HepG2 (cell line): ENCODE data around the gene MTHFD1L. TPM values are rescaled to one million over a fixed set of nuclear protein-coding genes. Genes with fewer than 3 reads are reported as not detected.

Experiments used
- ATF7-NPFF ChIP-seq: sonication (generic); formaldehyde crosslinking; IDR thresholded peaks from 2 replicates; pipeline ENCODE4 v1.8.1; 2023; ENCODE audit warnings: mild to moderate bottlenecking, low read depth, missing genetic modification reagents, moderate library complexity
- ELF3 ChIP-seq: IDR thresholded peaks from 2 replicates; pipeline ENCODE4 v1.6.1; 2016; ENCODE audit warnings: missing genetic modification reagents, missing compliant biosample characterization
- GATAD2A ChIP-seq: IDR thresholded peaks from 2 replicates; pipeline ENCODE4 v1.6.1; 2016
- NCOA5 ChIP-seq: sonication (generic); formaldehyde crosslinking; IDR thresholded peaks from 2 replicates; pipeline ENCODE4 v1.4.0; 2020; ENCODE audit warnings: missing genetic modification reagents
- NFATC3 ChIP-seq: sonication (generic); formaldehyde crosslinking; IDR thresholded peaks from 2 replicates; pipeline ENCODE4 v1.5.1; 2020; ENCODE audit warnings: mild to moderate bottlenecking, missing genetic modification reagents
- NFYB ChIP-seq: sonication (generic); formaldehyde crosslinking; IDR thresholded peaks from 2 replicates; pipeline ENCODE4 v1.4.0; 2020; ENCODE audit warnings: missing genetic modification reagents
- REL ChIP-seq: sonication (generic); formaldehyde crosslinking; conservative IDR thresholded peaks from 2 replicates; pipeline ENCODE4 v1.8.0; 2022; ENCODE audit warnings: mild to moderate bottlenecking, missing genetic modification reagents, moderate library complexity
- RFXANK ChIP-seq: IDR thresholded peaks from 2 replicates; pipeline ENCODE4 v1.6.1; 2016
- SAP130 ChIP-seq: IDR thresholded peaks from 2 replicates; pipeline ENCODE4 v1.6.1; 2016; ENCODE audit warnings: low read depth
- SKI ChIP-seq: fragments of 450-650 bp; IDR thresholded peaks from one replicate; pipeline ENCODE4 v1.6.1; 2018; ENCODE audit warnings: mild to moderate bottlenecking; ENCODE audit not compliant: partially characterized antibody
- ZMYM3 ChIP-seq: sonication (generic); formaldehyde crosslinking; IDR thresholded peaks from 2 replicates; pipeline ENCODE4 v1.5.1; 2020; ENCODE audit warnings: mild to moderate bottlenecking, missing genetic modification reagents
- ZNF207 ChIP-seq: fragments of 450-650 bp; IDR thresholded peaks from 2 replicates; pipeline ENCODE4 v1.6.1; 2016; ENCODE audit warnings: antibody characterized with exemption, borderline replicate concordance
- ZNF510 ChIP-seq: sonication (generic); formaldehyde crosslinking; IDR thresholded peaks from 2 replicates; pipeline ENCODE4 v1.4.0; 2020; ENCODE audit warnings: low read depth, mild to moderate bottlenecking, missing genetic modification reagents
- ZNF615 ChIP-seq: sonication (generic); formaldehyde crosslinking; IDR thresholded peaks from 2 replicates; pipeline ENCODE4 v1.5.0; 2020; ENCODE audit warnings: mild to moderate bottlenecking, missing genetic modification reagents, borderline replicate concordance
- ZNF660 ChIP-seq: sonication (generic); formaldehyde crosslinking; IDR thresholded peaks from 2 replicates; pipeline ENCODE4 v1.5.1; 2020; ENCODE audit warnings: mild to moderate bottlenecking, low read depth, missing genetic modification reagents, borderline replicate concordance
- ZNF891 ChIP-seq: sonication (generic); formaldehyde crosslinking; IDR thresholded peaks from 2 replicates; pipeline ENCODE4 v1.5.0; 2020; ENCODE audit warnings: mild to moderate bottlenecking, missing genetic modification reagents
- polyA plus RNA-seq, 8 experiments: library from polyadenylated mRNA; depleted of rRNA in 3 of 8; stranded (reverse) in 7 of 8; unstranded in 1 of 8; fragments of >200 nt; fragmentation: Illumina TruSeq in 4 of 8; extraction: Trizol in 4 of 8; gene quantifications; 2 replicates each; pipeline versions ENCODE4 v1.2.1 to v1.2.3, GENCODE V29; 2011 to 2016; ENCODE audit warnings: low read depth in 4 of 8, missing spikeins in 1 of 8, mixed read lengths in 1 of 8; ENCODE audit not compliant: insufficient read depth in 1 of 8
- total RNA-seq, 5 experiments: library from RNA; depleted of rRNA; stranded (reverse); fragments of >200 nt; fragmentation: Illumina TruSeq; extraction: Trizol; gene quantifications; 2 replicates each; pipeline ENCODE4 v1.2.3, GENCODE V29; 2016; ENCODE audit warnings: low read depth in 1 of 5
- TF ChIP-seq, protein P1 (sequence below): fragments of 450-650 bp; IDR thresholded peaks from 2 replicates; pipeline ENCODE4 v1.6.1; 2017
- TF ChIP-seq, protein P2 (sequence below): sonication (generic); formaldehyde crosslinking; IDR thresholded peaks from 2 replicates; pipeline ENCODE4 v1.4.0; 2020; ENCODE audit warnings: missing genetic modification reagents
- TF ChIP-seq, protein P3 (sequence below): IDR thresholded peaks from 2 replicates; pipeline ENCODE4 v1.6.1; 2016; ENCODE audit warnings: missing compliant biosample characterization, missing genetic modification reagents, borderline replicate concordance
- TF ChIP-seq, protein P4 (sequence below): sonication (generic); formaldehyde crosslinking; IDR thresholded peaks from 2 replicates; pipeline ENCODE4 v1.4.0; 2020; ENCODE audit warnings: mild to moderate bottlenecking, missing genetic modification reagents
- TF ChIP-seq, protein P5 (sequence below): IDR thresholded peaks from 2 replicates; pipeline ENCODE4 v1.6.1; 2016; ENCODE audit warnings: low read depth, control low read depth

MTHFD1L gene
- total and polyA plus RNA-seq, 2 of the 13 experiments (the other 11 are each of a cell fraction or from before 2014, with no cell fraction given) = 24.0 to 39.6 TPM

DNA sequence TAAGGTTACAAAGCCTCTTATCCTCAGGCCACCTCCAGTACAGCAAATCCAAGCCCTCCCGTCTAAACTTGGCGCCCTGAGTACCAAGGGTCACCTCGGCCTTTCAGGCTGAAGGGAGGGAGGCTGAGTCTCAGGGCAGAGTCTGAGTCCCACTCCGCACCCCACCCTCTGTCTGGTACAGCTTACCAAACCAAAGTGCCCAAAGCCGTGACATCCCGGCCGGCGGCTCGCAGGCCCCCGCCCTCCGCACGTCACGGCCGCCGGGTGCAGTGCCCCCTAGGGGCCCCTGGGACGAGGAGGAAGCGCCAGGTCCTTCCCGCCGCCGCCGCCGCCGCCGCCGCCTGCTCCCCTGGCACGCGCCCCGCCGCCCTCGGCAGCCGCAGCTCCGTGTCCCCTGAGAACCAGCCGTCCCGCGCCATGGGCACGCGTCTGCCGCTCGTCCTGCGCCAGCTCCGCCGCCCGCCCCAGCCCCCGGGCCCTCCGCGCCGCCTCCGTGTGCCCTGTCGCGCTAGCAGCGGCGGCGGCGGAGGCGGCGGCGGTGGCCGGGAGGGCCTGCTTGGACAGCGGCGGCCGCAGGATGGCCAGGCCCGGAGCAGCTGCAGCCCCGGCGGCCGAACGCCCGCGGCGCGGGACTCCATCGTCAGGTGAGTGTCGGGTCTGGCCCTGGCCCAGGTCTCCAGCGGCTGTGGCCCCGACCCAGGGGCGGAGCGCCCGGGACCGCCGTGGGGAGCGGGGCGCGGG, at the start of gene MTHFD1L (continued):
- no peak for TF ChIP-seq NFYB (CRISPR knock-in tag)
- TF ChIP-seq, protein P1, sequence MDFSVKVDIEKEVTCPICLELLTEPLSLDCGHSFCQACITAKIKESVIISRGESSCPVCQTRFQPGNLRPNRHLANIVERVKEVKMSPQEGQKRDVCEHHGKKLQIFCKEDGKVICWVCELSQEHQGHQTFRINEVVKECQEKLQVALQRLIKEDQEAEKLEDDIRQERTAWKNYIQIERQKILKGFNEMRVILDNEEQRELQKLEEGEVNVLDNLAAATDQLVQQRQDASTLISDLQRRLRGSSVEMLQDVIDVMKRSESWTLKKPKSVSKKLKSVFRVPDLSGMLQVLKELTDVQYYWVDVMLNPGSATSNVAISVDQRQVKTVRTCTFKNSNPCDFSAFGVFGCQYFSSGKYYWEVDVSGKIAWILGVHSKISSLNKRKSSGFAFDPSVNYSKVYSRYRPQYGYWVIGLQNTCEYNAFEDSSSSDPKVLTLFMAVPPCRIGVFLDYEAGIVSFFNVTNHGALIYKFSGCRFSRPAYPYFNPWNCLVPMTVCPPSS = no peak
- no peak for TF ChIP-seq NCOA5 (CRISPR knock-in tag)
- TF ChIP-seq ZNF891 (CRISPR knock-in tag) = no peak
- peak; percentile 36; the same call in 1 of the 2 replicates for TF ChIP-seq ZMYM3 (CRISPR knock-in tag)
- TF ChIP-seq ELF3 (CRISPR knock-in tag) = peak; percentile 71
- TF ChIP-seq, protein P2, sequence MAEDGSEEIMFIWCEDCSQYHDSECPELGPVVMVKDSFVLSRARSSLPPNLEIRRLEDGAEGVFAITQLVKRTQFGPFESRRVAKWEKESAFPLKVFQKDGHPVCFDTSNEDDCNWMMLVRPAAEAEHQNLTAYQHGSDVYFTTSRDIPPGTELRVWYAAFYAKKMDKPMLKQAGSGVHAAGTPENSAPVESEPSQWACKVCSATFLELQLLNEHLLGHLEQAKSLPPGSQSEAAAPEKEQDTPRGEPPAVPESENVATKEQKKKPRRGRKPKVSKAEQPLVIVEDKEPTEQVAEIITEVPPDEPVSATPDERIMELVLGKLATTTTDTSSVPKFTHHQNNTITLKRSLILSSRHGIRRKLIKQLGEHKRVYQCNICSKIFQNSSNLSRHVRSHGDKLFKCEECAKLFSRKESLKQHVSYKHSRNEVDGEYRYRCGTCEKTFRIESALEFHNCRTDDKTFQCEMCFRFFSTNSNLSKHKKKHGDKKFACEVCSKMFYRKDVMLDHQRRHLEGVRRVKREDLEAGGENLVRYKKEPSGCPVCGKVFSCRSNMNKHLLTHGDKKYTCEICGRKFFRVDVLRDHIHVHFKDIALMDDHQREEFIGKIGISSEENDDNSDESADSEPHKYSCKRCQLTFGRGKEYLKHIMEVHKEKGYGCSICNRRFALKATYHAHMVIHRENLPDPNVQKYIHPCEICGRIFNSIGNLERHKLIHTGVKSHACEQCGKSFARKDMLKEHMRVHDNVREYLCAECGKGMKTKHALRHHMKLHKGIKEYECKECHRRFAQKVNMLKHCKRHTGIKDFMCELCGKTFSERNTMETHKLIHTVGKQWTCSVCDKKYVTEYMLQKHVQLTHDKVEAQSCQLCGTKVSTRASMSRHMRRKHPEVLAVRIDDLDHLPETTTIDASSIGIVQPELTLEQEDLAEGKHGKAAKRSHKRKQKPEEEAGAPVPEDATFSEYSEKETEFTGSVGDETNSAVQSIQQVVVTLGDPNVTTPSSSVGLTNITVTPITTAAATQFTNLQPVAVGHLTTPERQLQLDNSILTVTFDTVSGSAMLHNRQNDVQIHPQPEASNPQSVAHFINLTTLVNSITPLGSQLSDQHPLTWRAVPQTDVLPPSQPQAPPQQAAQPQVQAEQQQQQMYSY (CRISPR knock-in tag) = no peak
- TF ChIP-seq ATF7-NPFF (CRISPR knock-in tag) = no peak
- no peak for TF ChIP-seq RFXANK (CRISPR knock-in tag)
- peak; percentile 78 for TF ChIP-seq SAP130 (CRISPR knock-in tag)
- TF ChIP-seq ZNF510 = no peak
- no peak for TF ChIP-seq ZNF207
- TF ChIP-seq, protein P3, sequence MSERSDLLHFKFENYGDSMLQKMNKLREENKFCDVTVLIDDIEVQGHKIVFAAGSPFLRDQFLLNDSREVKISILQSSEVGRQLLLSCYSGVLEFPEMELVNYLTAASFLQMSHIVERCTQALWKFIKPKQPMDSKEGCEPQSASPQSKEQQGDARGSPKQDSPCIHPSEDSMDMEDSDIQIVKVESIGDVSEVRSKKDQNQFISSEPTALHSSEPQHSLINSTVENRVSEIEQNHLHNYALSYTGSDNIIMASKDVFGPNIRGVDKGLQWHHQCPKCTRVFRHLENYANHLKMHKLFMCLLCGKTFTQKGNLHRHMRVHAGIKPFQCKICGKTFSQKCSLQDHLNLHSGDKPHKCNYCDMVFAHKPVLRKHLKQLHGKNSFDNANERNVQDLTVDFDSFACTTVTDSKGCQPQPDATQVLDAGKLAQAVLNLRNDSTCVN (CRISPR knock-in tag) = 0 out of 2 replicates have a peak, but pooled peaks have one; percentile 22
- TF ChIP-seq REL (CRISPR knock-in tag) = no peak
- no peak for TF ChIP-seq ZNF660 (CRISPR knock-in tag)
- TF ChIP-seq, protein P4, sequence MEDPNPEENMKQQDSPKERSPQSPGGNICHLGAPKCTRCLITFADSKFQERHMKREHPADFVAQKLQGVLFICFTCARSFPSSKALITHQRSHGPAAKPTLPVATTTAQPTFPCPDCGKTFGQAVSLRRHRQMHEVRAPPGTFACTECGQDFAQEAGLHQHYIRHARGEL (CRISPR knock-in tag) = no peak
- TF ChIP-seq GATAD2A (CRISPR knock-in tag) = peak; percentile 20; the same call in 1 of the 2 replicates
- no peak for TF ChIP-seq ZNF615 (CRISPR knock-in tag)
- no peak for TF ChIP-seq NFATC3
- TF ChIP-seq, protein P5, sequence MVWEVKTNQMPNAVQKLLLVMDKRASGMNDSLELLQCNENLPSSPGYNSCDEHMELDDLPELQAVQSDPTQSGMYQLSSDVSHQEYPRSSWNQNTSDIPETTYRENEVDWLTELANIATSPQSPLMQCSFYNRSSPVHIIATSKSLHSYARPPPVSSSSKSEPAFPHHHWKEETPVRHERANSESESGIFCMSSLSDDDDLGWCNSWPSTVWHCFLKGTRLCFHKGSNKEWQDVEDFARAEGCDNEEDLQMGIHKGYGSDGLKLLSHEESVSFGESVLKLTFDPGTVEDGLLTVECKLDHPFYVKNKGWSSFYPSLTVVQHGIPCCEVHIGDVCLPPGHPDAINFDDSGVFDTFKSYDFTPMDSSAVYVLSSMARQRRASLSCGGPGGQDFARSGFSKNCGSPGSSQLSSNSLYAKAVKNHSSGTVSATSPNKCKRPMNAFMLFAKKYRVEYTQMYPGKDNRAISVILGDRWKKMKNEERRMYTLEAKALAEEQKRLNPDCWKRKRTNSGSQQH (CRISPR knock-in tag) = peak; percentile 46; the same call in 1 of the 2 replicates
- TF ChIP-seq SKI = peak; percentile 94
